ENCODE data around the gene PGAM5. TPM values are rescaled to one million over a fixed set of nuclear protein-coding genes. Genes with fewer than 3 reads are reported as not detected.

The PGAM5 gene
- total and polyA plus RNA-seq, 2 of the 13 experiments (the other 11 are each of a cell fraction or from before 2014, with no cell fraction given) = 18.0 to 77.9 TPM

GRCh38 chr12:132710405-132711079, at the start of gene PGAM5 (continued):
- TF ChIP-seq TFDP2 (CRISPR knock-in tag; IDR thresholded peaks at IDR 0.05) (peak; percentile 88), ZXDC (CRISPR knock-in tag; IDR thresholded peaks at IDR 0.05) (0 out of 2 replicates have a peak, but pooled peaks have one; percentile 15), ZNF136 (CRISPR knock-in tag; IDR thresholded peaks at IDR 0.05; ENCODE audit: low read depth) (no peak), NPAS2 (CRISPR knock-in tag; IDR thresholded peaks at IDR 0.05; ENCODE audit: borderline replicate concordance) (no peak), PTBP1 (IDR thresholded peaks at IDR 0.05; ENCODE audit: low read depth, low read length, poor library complexity, severe bottlenecking) (no peak), SKI (IDR thresholded peaks at IDR 0.05; ENCODE audit: partially characterized antibody) (peak; percentile 43), ZNF549 (CRISPR knock-in tag; IDR thresholded peaks at IDR 0.05) (no peak), JARID2 (CRISPR knock-in tag; IDR thresholded peaks at IDR 0.05; ENCODE audit: insufficient replicate concordance) (no peak), ATF2 (CRISPR knock-in tag; IDR thresholded peaks at IDR 0.05) (peak; percentile 40; the same call in 1 of the 2 replicates), CENPX (CRISPR knock-in tag; IDR thresholded peaks at IDR 0.05) (no peak), ZNF264 (CRISPR knock-in tag; IDR thresholded peaks at IDR 0.05) (no peak), ZNF414 (CRISPR knock-in tag; IDR thresholded peaks at IDR 0.05) (no peak), ZNF460 (CRISPR knock-in tag; IDR thresholded peaks at IDR 0.05; ENCODE audit: borderline replicate concordance) (peak; percentile 29; the same call in 1 of the 2 replicates), RFX1 (IDR thresholded peaks at IDR 0.05) (no peak), ZNF260 (CRISPR knock-in tag; IDR thresholded peaks at IDR 0.05; ENCODE audit: borderline replicate concordance, low read depth) (no peak), ZNF383 (CRISPR knock-in tag; IDR thresholded peaks at IDR 0.05; ENCODE audit: borderline replicate concordance) (no peak), BHLHE40 (IDR thresholded peaks at IDR 0.05; ENCODE audit: low read length) (0 out of 2 replicates have a peak, but pooled peaks have one; percentile 23), ATRX (CRISPR knock-in tag; IDR thresholded peaks at IDR 0.05; ENCODE audit: borderline replicate concordance) (no peak), NFYC (CRISPR knock-in tag; IDR thresholded peaks at IDR 0.05) (peak; percentile 39)
- TF ChIP-seq, protein P1, sequence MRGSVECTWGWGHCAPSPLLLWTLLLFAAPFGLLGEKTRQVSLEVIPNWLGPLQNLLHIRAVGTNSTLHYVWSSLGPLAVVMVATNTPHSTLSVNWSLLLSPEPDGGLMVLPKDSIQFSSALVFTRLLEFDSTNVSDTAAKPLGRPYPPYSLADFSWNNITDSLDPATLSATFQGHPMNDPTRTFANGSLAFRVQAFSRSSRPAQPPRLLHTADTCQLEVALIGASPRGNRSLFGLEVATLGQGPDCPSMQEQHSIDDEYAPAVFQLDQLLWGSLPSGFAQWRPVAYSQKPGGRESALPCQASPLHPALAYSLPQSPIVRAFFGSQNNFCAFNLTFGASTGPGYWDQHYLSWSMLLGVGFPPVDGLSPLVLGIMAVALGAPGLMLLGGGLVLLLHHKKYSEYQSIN (CRISPR knock-in tag; IDR thresholded peaks at IDR 0.05; ENCODE audit: borderline replicate concordance) = no peak
